Vagina (tissue), 2 donors: ENCODE data around the gene EHMT1. TPM values are rescaled to one million over a fixed set of nuclear protein-coding genes. Genes with fewer than 3 reads are reported as not detected.

Experiments
- DNase-seq, 2 donors: peaks; one replicate each; pipeline ENCODE4 v3.0.0-alpha.2; 2017; ENCODE audit errors: extremely low spot score in 2 of 2
- H3K27ac ChIP-seq: fragments of 200-600 bp; sonication (generic); one replicate; pipeline ENCODE4 v1.5.1; 2019
- H3K27me3 ChIP-seq: fragments of 200-600 bp; sonication (generic); one replicate; pipeline ENCODE4 v1.5.1; 2019
- H3K36me3 ChIP-seq, 2 donors: fragments of 200-600 bp; sonication (generic); one replicate each; pipeline ENCODE4 v1.5.1; 2017 to 2019
- H3K4me1 ChIP-seq: fragments of 200-600 bp; sonication (generic); one replicate; pipeline ENCODE4 v1.5.1; 2019
- H3K4me3 ChIP-seq, 2 donors: fragments of 200-600 bp; sonication (generic); 1 replicate in 1 of 2; 2 replicates in 1 of 2; pipeline ENCODE4 v1.5.1; 2016 to 2019
- H3K9me3 ChIP-seq: fragments of 200-600 bp; sonication (generic); one replicate; pipeline ENCODE4 v1.5.1; 2019
- POLR2A ChIP-seq, 2 donors: fragments of 450-650 bp; IDR thresholded peaks; one replicate each; pipeline ENCODE4 v1.6.1; 2017; ENCODE audit warnings: antibody characterized with exemption in 2 of 2, mild to moderate bottlenecking in 2 of 2, moderate library complexity in 2 of 2
- POLR2AphosphoS5 ChIP-seq, 2 donors: sonication (generic); formaldehyde crosslinking; IDR thresholded peaks; one replicate each; pipeline ENCODE4 v1.9.0; 2017; ENCODE audit warnings: antibody characterized with exemption in 2 of 2, mild to moderate bottlenecking in 2 of 2, low read depth in 1 of 2; ENCODE audit not compliant: insufficient read depth in 1 of 2
- intact Hi-C: fragments of 100-400 bp; cut with DNase I; formaldehyde crosslinking; loops from one replicate; pipeline ENCODE4 v1.15.1; 2023
- total RNA-seq: library from RNA; depleted of rRNA; stranded (reverse); fragments of >200 nt; gene quantifications from one replicate; pipeline ENCODE4 v1.2.3, GENCODE V29; 2016
- TF ChIP-seq, protein P1 (sequence below), 3 experiments: fragments of 450-650 bp in 2 of 3; fragments of 200-600 bp in 1 of 3; sonication (generic) in 1 of 3; IDR thresholded peaks; one replicate each; pipeline ENCODE4 v1.5.1; 2017 to 2019; ENCODE audit warnings: antibody characterized with exemption in 3 of 3, mild to moderate bottlenecking in 2 of 3, moderate library complexity in 2 of 3

Gene EHMT1
- total RNA-seq, 1 donor from 2014 or later: 65.8 TPM

GRCh38 chr9:137820161-137820855 is 201.5 kb downstream of the EHMT1 start:
- Histone ChIP-seq H3K4me1 (no peaks in the 10 kb centered on the region), H3K4me3 (no peak overlapping the region), H3K27ac (no peak overlapping the region), H3K27me3 (no peaks in the 10 kb centered on the region), H3K36me3 (peaks cover 4 to 72% of the 10 kb centered on the region in 2 donors), H3K9me3 (peaks cover 4% of the 10 kb centered on the region)
- no peak for DNase-seq
- intact Hi-C loops: no loop called here
- TF ChIP-seq POLR2A (IDR thresholded peaks at IDR 0.05) (no peak), POLR2AphosphoS5 (IDR thresholded peaks at IDR 0.05; ENCODE audit: insufficient read depth in 1 of 2, low read depth in 1 of 2) (no peak)
- TF ChIP-seq, protein P1, sequence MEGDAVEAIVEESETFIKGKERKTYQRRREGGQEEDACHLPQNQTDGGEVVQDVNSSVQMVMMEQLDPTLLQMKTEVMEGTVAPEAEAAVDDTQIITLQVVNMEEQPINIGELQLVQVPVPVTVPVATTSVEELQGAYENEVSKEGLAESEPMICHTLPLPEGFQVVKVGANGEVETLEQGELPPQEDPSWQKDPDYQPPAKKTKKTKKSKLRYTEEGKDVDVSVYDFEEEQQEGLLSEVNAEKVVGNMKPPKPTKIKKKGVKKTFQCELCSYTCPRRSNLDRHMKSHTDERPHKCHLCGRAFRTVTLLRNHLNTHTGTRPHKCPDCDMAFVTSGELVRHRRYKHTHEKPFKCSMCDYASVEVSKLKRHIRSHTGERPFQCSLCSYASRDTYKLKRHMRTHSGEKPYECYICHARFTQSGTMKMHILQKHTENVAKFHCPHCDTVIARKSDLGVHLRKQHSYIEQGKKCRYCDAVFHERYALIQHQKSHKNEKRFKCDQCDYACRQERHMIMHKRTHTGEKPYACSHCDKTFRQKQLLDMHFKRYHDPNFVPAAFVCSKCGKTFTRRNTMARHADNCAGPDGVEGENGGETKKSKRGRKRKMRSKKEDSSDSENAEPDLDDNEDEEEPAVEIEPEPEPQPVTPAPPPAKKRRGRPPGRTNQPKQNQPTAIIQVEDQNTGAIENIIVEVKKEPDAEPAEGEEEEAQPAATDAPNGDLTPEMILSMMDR (IDR thresholded peaks at IDR 0.05): no peak

DNA sequence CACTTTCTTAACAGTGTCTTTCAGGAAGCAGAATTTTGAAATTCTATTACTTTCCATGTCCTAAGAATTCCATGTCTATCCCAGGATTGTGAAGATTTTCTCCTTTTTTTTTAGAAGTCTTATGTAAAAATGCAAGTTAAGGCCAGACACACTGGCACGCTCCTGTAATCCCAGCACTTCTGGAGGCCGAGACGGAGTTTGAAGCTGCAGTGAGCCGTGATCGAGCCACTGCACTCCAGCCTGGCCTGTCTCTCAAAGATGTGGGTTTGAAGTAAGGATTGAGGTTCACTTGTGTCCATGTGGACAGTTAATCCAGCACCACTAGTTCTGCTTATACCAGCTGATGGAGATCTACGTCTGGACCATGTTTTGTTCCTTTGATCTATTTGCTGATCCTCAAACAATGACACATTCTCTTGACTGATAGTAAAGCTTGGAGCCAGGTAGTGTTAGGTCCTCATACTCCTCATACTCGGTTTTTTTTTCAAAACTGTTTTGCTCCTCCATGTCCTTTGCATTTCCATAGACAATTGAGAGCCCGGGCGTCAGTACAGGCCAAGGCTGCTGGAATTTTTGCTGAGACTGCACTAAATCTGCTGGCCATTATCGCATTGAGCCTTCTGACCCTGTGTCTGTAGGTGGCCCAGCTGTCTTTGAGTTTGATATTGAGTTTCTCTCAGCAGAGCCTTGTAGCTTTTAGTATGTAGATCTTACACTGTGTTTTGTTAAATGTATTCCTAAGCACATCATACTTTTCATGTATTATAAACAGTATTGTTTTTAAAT is 205.4 kb downstream of the EHMT1 start:
- TF ChIP-seq, protein P1 (IDR thresholded peaks at IDR 0.05): no peak
- TF ChIP-seq POLR2AphosphoS5 (IDR thresholded peaks at IDR 0.05; ENCODE audit: insufficient read depth in 1 of 2, low read depth in 1 of 2) (no peak), POLR2A (IDR thresholded peaks at IDR 0.05) (no peak)
- Histone ChIP-seq H3K9me3 (peaks cover 4% of the 10 kb centered on the region), H3K4me1 (no peaks in the 10 kb centered on the region), H3K27ac (no peak overlapping the region), H3K4me3 (no peak overlapping the region), H3K36me3 (peaks cover 0 to 59% of the 10 kb centered on the region in 2 donors), H3K27me3 (no peaks in the 10 kb centered on the region)
- intact Hi-C loops: no loop called here
- DNase-seq: no peak

DNA sequence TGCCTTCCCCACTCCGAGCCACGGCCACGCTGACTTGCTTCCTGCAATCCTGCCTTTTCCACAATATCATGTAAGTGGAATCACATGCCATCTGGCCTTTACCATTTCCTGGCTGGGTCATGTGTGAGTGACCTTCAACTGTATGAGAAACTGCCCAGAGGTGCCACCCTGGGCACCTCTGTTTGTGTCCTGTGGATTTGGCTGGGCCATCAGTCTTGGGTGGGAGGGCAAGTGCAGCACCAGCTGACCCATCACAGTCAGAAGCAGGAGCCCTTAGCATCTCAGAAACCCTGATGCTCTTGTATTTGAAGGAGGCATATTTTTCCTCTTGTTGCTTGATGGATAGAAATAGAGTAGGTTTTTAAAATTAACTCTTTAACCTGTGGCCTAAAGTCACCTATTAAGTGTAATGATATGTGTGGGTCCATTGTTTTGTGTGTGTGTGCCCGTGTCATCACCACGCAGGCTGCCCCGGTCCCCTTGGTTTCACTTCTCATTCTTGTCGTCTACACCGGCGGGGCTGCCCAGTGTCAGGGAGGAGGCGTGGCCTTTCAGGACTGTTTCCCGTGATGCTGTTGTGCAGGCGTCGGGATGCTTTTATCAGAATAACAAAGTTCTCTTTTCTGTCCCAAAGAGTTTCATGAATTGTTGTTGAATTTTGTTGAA is 206.7 kb downstream of the EHMT1 start:
- DNase-seq: no peak
- no peak for TF ChIP-seq POLR2A (IDR thresholded peaks at IDR 0.05)
- no peak for TF ChIP-seq POLR2AphosphoS5 (IDR thresholded peaks at IDR 0.05; ENCODE audit: insufficient read depth in 1 of 2, low read depth in 1 of 2)
- TF ChIP-seq, protein P1 (IDR thresholded peaks at IDR 0.05): no peak

DNA sequence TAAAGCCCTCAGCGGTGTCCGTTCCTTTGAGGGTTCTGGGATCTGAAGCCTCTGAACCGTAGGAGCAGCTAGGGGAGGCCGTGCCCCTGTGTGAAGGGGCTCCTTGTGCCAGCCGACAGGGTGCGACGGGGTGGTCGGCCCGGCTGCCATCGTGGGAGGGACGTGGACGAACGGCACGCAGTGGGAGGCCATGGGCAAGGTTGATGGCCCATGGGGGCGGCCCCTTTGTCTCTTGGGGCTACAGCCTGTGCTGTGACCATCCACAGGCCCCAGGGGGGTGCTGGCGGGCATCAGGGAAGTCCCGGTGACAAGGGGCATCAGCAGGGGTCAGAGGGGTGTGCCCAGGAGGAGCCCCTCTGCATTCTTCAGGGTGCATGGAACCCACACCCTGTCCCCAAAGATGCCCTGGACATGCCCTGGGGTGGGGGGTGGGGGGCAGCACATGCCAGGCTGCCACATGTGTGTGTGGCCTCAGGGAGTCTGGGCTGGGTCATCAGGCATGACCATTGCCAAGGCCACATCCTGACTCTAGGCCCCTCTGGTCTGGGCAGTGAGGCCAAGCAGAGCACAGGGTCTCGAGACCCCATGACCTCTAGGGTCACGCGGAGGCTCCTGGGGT is 209.2 kb downstream of the EHMT1 start:
- Histone ChIP-seq H3K9me3 (no peaks in the 10 kb centered on the region), H3K36me3 (peaks cover 0 to 46% of the 10 kb centered on the region in 2 donors), H3K4me1 (no peaks in the 10 kb centered on the region), H3K27ac (no peak overlapping the region), H3K27me3 (no peaks in the 10 kb centered on the region), H3K4me3 (no peak overlapping the region)
- TF ChIP-seq, protein P1 (IDR thresholded peaks at IDR 0.05): no peak
- no peak for TF ChIP-seq POLR2AphosphoS5 (IDR thresholded peaks at IDR 0.05; ENCODE audit: insufficient read depth in 1 of 2, low read depth in 1 of 2)
- TF ChIP-seq POLR2A (IDR thresholded peaks at IDR 0.05): no peak
- DNase-seq: no peak
- intact Hi-C loops: no loop called here

More for the DNA sequence above, 206.7 kb downstream of the EHMT1 start:
- Histone ChIP-seq H3K4me1 (no peaks in the 10 kb centered on the region), H3K27ac (no peak overlapping the region), H3K4me3 (no peak overlapping the region), H3K9me3 (peaks cover 4% of the 10 kb centered on the region), H3K36me3 (peaks cover 0 to 58% of the 10 kb centered on the region in 2 donors), H3K27me3 (no peaks in the 10 kb centered on the region)
- intact Hi-C loops: no loop called here
